Erythroblast (primary cell): Measurements from ENCODE around the gene NGRN.

ENCODE experiments used
- GATA1 ChIP-seq: IDR thresholded peaks from 2 replicates; pipeline ENCODE4 v1.6.1; 2011; ENCODE audit warnings: low read depth, mild to moderate bottlenecking, control low read depth, low read length, moderate library complexity
- POLR2A ChIP-seq: IDR thresholded peaks from 2 replicates; pipeline ENCODE4 v1.6.1; 2011; ENCODE audit warnings: mild to moderate bottlenecking, low read length

DNA sequence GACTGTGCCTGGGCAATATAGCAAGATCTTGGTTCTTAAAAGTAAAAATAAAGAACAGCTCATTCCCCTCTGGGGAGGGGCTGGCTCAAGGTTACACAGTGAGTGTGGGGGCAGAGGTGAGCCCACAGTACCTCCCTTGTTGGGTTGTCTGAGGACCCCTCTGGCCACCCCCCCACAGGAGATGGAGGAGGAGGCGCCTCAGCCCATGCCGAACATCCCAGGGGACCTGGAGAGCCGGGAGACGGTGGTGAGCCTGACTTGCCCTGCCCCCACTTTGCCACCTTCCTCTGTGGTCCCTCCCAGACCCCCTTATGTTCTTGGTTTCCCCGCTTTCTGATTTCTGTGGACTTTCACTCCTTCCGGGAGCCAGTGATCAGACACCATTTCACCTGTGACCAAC, 28.7 kb downstream of the NGRN start:
- TF ChIP-seq POLR2A: no peak
- TF ChIP-seq GATA1: no peak
